OCI-LY7 (cell line): ENCODE data around the gene FBXW7. TPM values are rescaled to one million over a fixed set of nuclear protein-coding genes. Genes with fewer than 3 reads are reported as not detected.

Experiments used
- BruUV-seq: library from RNA; stranded (reverse); fragments of 400-500 nt; replicated peaks from 2 replicates; lab custom pipeline; 2021; lab: Mats Ljungman, UMichigan
- CTCF ChIA-PET: fragments of 300-600 bp; sonication (Branson Sonifier 250); formaldehyde crosslinking; loops from one replicate; lab custom pipeline; 2022; ENCODE audit warnings: antibody characterized with exemption; ENCODE audit not compliant: unreplicated experiment; lab: Charles Lee
- POLR2A ChIA-PET: fragments of 300-600 bp; sonication (Branson Sonifier 250); formaldehyde crosslinking; loops from one replicate; lab custom pipeline; 2022; ENCODE audit warnings: antibody characterized with exemption; lab: Charles Lee
- DNase-seq: peaks from one replicate; pipeline ENCODE4 v3.0.0-alpha.2; 2015; ENCODE audit warnings: low spot score
- H2AFZ ChIP-seq: fragments of 200-600 bp; sonication (generic), shearing (Covaris generic); 2 replicates; pipeline ENCODE4 v1.6.1; 2014; ENCODE audit warnings: mild to moderate bottlenecking, antibody characterized with exemption, low read length, moderate library complexity
- H3K27ac ChIP-seq: fragments of 200-600 bp; sonication (generic); 2 replicates; pipeline ENCODE4 v1.5.1; 2014; ENCODE audit warnings: mixed run types, low read depth, mild to moderate bottlenecking, moderate library complexity, low read length, inconsistent platforms; ENCODE audit not compliant: poor library complexity, severe bottlenecking
- H3K36me3 ChIP-seq: fragments of 200-600 bp; sonication (generic); 2 replicates; pipeline ENCODE4 v1.6.1; 2014; ENCODE audit warnings: mild to moderate bottlenecking, antibody characterized with exemption, low read length, moderate library complexity, mixed read lengths; ENCODE audit not compliant: insufficient read depth
- H3K4me1 ChIP-seq: fragments of 200-600 bp; sonication (generic); 2 replicates; pipeline ENCODE4 v1.5.1; 2014; ENCODE audit warnings: mild to moderate bottlenecking, low read length; ENCODE audit not compliant: insufficient read depth, poor library complexity, severe bottlenecking
- H3K4me2 ChIP-seq: fragments of 200-600 bp; sonication (generic); 2 replicates; pipeline ENCODE4 v1.6.1; 2014; ENCODE audit warnings: mild to moderate bottlenecking, low read length
- H3K4me3 ChIP-seq: fragments of 200-600 bp; sonication (generic); 2 replicates; pipeline ENCODE4 v1.5.1; 2014; ENCODE audit warnings: mild to moderate bottlenecking, low read depth, low read length; ENCODE audit not compliant: poor library complexity, severe bottlenecking
- H3K79me2 ChIP-seq: fragments of 200-600 bp; sonication (generic); 2 replicates; pipeline ENCODE4 v1.6.1; 2016; ENCODE audit warnings: low read depth, mild to moderate bottlenecking, low read length, moderate library complexity, mixed read lengths; ENCODE audit not compliant: insufficient read depth
- H3K9me2 ChIP-seq: fragments of 200-600 bp; sonication (generic); 2 replicates; pipeline ENCODE4 v1.6.1; 2016; ENCODE audit warnings: mild to moderate bottlenecking, low read length, mixed read lengths; ENCODE audit not compliant: insufficient read depth
- H3K9me3 ChIP-seq: fragments of 200-600 bp; sonication (generic); 2 replicates; pipeline ENCODE4 v1.6.1; 2014; ENCODE audit warnings: mild to moderate bottlenecking, mixed run types, low read length, mixed read lengths
- H4K20me1 ChIP-seq: fragments of 200-600 bp; sonication (generic); 2 replicates; pipeline ENCODE4 v1.6.1; 2014; ENCODE audit warnings: mild to moderate bottlenecking, antibody characterized with exemption, low read length, moderate library complexity, mixed read lengths; ENCODE audit not compliant: insufficient read depth
- EZH2phosphoT487 ChIP-seq: fragments of 200-600 bp; sonication (generic); IDR thresholded peaks from 2 replicates; pipeline ENCODE4 v1.6.1; 2018; ENCODE audit warnings: low read depth, borderline replicate concordance, mild to moderate bottlenecking, mixed run types, antibody characterized with exemption, low read length, moderate library complexity, mixed read lengths
- intact Hi-C: fragments of 100-400 bp; cut with micrococcal nuclease; formaldehyde crosslinking; loops from one replicate; pipeline ENCODE4 v1.10.0; 2022; ENCODE audit not compliant: unreplicated experiment
- total RNA-seq, 2 experiments: library from RNA; depleted of rRNA in 1 of 2; stranded (reverse); fragments of >200 nt in 1 of 2; shearing (Covaris generic) in 1 of 2; gene quantifications; 2 replicates each; pipeline ENCODE4 v1.2.3, GENCODE V29; 2014 to 2022
- TF ChIP-seq, protein P1 (sequence below): fragments of 200-600 bp; sonication (generic); conservative IDR thresholded peaks from 2 replicates; pipeline ENCODE4 v1.5.1; 2014; ENCODE audit warnings: mild to moderate bottlenecking, antibody characterized with exemption, low read length, moderate library complexity, mixed read lengths

FBXW7 gene
- total RNA-seq, 2 experiments from 2014 or later: 58.8 to 102 TPM

DNA sequence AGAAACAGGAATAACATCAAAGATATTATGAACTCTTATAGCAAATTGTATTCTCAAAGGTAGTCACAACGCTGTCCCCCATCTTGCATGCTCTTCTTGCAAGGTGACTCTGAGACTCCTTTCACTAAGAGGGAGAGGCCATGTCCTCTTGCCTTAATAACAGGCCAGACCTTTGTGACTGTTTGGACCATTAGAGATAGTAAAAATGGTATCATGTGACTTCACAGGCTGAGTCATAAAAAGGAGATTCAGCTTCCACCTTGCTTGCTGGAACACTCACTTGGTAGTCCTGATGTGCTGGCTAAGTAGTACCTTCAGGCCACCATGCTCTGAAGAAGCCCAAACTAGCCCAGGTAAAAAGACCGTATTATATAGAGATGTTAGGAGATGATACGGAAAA, 143.8 kb downstream of the FBXW7 start:
- peaks cover 4% of the 10 kb centered on the region; the same call in 1 of the 2 replicates for H4K20me1 ChIP-seq
- BruUV-seq: no TSS peak
- H3K79me2 ChIP-seq: 0 out of 2 replicates have a peak, but pooled peaks cover 7% of the 10 kb centered on the region
- H3K9me2 ChIP-seq: no peaks in the 10 kb centered on the region
- TF ChIP-seq, protein P1, sequence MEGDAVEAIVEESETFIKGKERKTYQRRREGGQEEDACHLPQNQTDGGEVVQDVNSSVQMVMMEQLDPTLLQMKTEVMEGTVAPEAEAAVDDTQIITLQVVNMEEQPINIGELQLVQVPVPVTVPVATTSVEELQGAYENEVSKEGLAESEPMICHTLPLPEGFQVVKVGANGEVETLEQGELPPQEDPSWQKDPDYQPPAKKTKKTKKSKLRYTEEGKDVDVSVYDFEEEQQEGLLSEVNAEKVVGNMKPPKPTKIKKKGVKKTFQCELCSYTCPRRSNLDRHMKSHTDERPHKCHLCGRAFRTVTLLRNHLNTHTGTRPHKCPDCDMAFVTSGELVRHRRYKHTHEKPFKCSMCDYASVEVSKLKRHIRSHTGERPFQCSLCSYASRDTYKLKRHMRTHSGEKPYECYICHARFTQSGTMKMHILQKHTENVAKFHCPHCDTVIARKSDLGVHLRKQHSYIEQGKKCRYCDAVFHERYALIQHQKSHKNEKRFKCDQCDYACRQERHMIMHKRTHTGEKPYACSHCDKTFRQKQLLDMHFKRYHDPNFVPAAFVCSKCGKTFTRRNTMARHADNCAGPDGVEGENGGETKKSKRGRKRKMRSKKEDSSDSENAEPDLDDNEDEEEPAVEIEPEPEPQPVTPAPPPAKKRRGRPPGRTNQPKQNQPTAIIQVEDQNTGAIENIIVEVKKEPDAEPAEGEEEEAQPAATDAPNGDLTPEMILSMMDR: no peak
- TF ChIP-seq EZH2phosphoT487: no peak
- no peak overlapping the region for H3K4me2 ChIP-seq
- DNase-seq: no peak
- no peaks in the 10 kb centered on the region for H3K4me1 ChIP-seq
- ChIA-PET CTCF (no interaction called here), POLR2A (interaction anchor here (0.7 to 2.2 kb wide), 2 partner anchors 17 to 852 kb away, joined by 3 to 5 read pairs; no protein-coding TSS in a partner anchor)
- no peak overlapping the region for H2AFZ ChIP-seq
- no peak overlapping the region for H3K27ac ChIP-seq
- H3K4me3 ChIP-seq: no peak overlapping the region
- 0 out of 2 replicates have a peak, but pooled peaks cover 5% of the 10 kb centered on the region for H3K36me3 ChIP-seq
- intact Hi-C loops: no loop called here
- no peaks in the 10 kb centered on the region for H3K9me3 ChIP-seq

GRCh38 chr4:152390216-152390615, 145.7 kb downstream of the FBXW7 start:
- Histone ChIP-seq H3K9me3 (no peaks in the 10 kb centered on the region), H3K4me2 (no peak overlapping the region), H4K20me1 (peaks cover 13% of the 10 kb centered on the region; the same call in 1 of the 2 replicates), H2AFZ (no peak overlapping the region), H3K79me2 (peaks cover 9% of the 10 kb centered on the region; the same call in 1 of the 2 replicates), H3K36me3 (0 out of 2 replicates have a peak, but pooled peaks cover 5% of the 10 kb centered on the region), H3K27ac (no peak overlapping the region), H3K9me2 (no peaks in the 10 kb centered on the region), H3K4me3 (no peak overlapping the region), H3K4me1 (no peaks in the 10 kb centered on the region)
- ChIA-PET POLR2A (interaction anchor here (0.5 to 1.8 kb wide), 7 partner anchors 10 to 1217 kb away, joined by 3 to 8 read pairs (median 4); no protein-coding TSS in a partner anchor), CTCF (interaction anchor here (1.0 kb wide), 1 partner anchor 25 kb away, joined by 3 read pairs; no protein-coding TSS in a partner anchor)
- BruUV-seq: no TSS peak
- intact Hi-C loops: no loop called here
- no peak for TF ChIP-seq EZH2phosphoT487
- TF ChIP-seq, protein P1: no peak
- no peak for DNase-seq

- CTCF ChIA-PET: interaction anchor here (0.7 to 1.0 kb wide), 2 partner anchors 12 to 24 kb away, joined by 3 to 4 read pairs; no protein-coding TSS in a partner anchor
- H3K4me2 ChIP-seq: no peak overlapping the region
- POLR2A ChIA-PET: interaction anchor here (0.6 to 1.8 kb wide), 3 partner anchors 9 to 66 kb away, joined by 3 to 8 read pairs (median 4); no protein-coding TSS in a partner anchor
- DNase-seq: no peak
- no peak overlapping the region for H3K27ac ChIP-seq
- TF ChIP-seq EZH2phosphoT487: no peak
- TF ChIP-seq, protein P1: no peak
- no peak overlapping the region for H3K4me3 ChIP-seq
- intact Hi-C loops: no loop called here
- H3K9me2 ChIP-seq: no peaks in the 10 kb centered on the region
- no peaks in the 10 kb centered on the region for H3K9me3 ChIP-seq
- H3K4me1 ChIP-seq: no peaks in the 10 kb centered on the region
- H3K79me2 ChIP-seq: peaks cover 18% of the 10 kb centered on the region; the same call in 1 of the 2 replicates
- no TSS peak for BruUV-seq
- H4K20me1 ChIP-seq: peaks cover 13% of the 10 kb centered on the region; the same call in 1 of the 2 replicates
- H2AFZ ChIP-seq: no peak overlapping the region
- H3K36me3 ChIP-seq: 0 out of 2 replicates have a peak, but pooled peaks cover 5% of the 10 kb centered on the region
These were observed 146.5 kb downstream of the FBXW7 start for GRCh38 chr4:152389359-152389758.
